KMS-11 (cell line): Measurements from ENCODE around the gene ACVRL1.

ENCODE experiments used
- H2AFZ ChIP-seq: fragments of 200-600 bp; sonication (generic); 2 replicates; pipeline ENCODE4 v1.6.1; 2016; ENCODE audit warnings: antibody characterized with exemption, mixed run types, low read depth
- H3K27ac ChIP-seq: fragments of 200-600 bp; sonication (generic); 2 replicates; pipeline ENCODE4 v1.6.1; 2016; ENCODE audit warnings: mild to moderate bottlenecking, mixed run types
- H3K27me3 ChIP-seq: fragments of 200-600 bp; sonication (generic); 2 replicates; pipeline ENCODE4 v1.6.1; 2017; ENCODE audit warnings: mild to moderate bottlenecking, low read depth, mixed run types, moderate library complexity; ENCODE audit not compliant: insufficient read depth
- H3K36me3 ChIP-seq: fragments of 200-600 bp; sonication (generic); 2 replicates; pipeline ENCODE4 v1.6.1; 2017; ENCODE audit warnings: mild to moderate bottlenecking, mixed run types; ENCODE audit not compliant: insufficient read depth
- H3K4me1 ChIP-seq: fragments of 200-600 bp; sonication (generic); 2 replicates; pipeline ENCODE4 v1.6.1; 2016; ENCODE audit warnings: mild to moderate bottlenecking, low read depth, mixed run types; ENCODE audit not compliant: poor library complexity, severe bottlenecking
- H3K4me2 ChIP-seq: fragments of 200-600 bp; sonication (generic); 2 replicates; pipeline ENCODE4 v1.7.0; 2016; ENCODE audit warnings: mild to moderate bottlenecking, mixed run types
- H3K4me3 ChIP-seq: fragments of 200-600 bp; sonication (generic); IDR thresholded peaks from 2 replicates; pipeline ENCODE4 v1.6.1; 2017; ENCODE audit warnings: low read depth, low read length, mixed read lengths; ENCODE audit not compliant: insufficient read depth
- H3K79me2 ChIP-seq: fragments of 200-600 bp; sonication (generic); 2 replicates; pipeline ENCODE4 v1.6.1; 2016; ENCODE audit warnings: low read depth, mixed run types; ENCODE audit not compliant: insufficient read depth
- H3K9ac ChIP-seq: fragments of 200-600 bp; sonication (generic); 2 replicates; pipeline ENCODE4 v1.6.1; 2016; ENCODE audit warnings: mild to moderate bottlenecking, mixed run types
- H4K20me1 ChIP-seq: fragments of 200-600 bp; sonication (generic); 2 replicates; pipeline ENCODE4 v1.6.1; 2016; ENCODE audit warnings: mild to moderate bottlenecking, mixed run types; ENCODE audit not compliant: insufficient read depth
- CTCF ChIP-seq: fragments of 200-600 bp; sonication (generic); conservative IDR thresholded peaks from 2 replicates; pipeline ENCODE4 v1.6.1; 2017; ENCODE audit warnings: low read depth, mild to moderate bottlenecking, antibody characterized with exemption, low read length, moderate library complexity, mixed read lengths

ACVRL1 gene

GRCh38 chr12:51907083-51907855 is at the start of gene ACVRL1:
Gene ACVRL1, plus strand, starts transcription at chr12:51907504. Its CDS starts 4,971 bp downstream, at chr12:51912475.
- H3K4me1 ChIP-seq, result no peaks in the 10 kb centered on the region
- no peaks in the 10 kb centered on the region for H4K20me1 ChIP-seq
- H3K4me3 ChIP-seq, result no peak within 1 kb of the TSS
- H3K4me2 ChIP-seq, result no peak within 1 kb of the TSS
- no peak within 1 kb of the TSS for H3K9ac ChIP-seq
- no peaks in the 10 kb centered on the region for H3K36me3 ChIP-seq
- no peaks in the 10 kb centered on the region for H3K27me3 ChIP-seq
- no peaks in the 10 kb centered on the region for H3K79me2 ChIP-seq
- no peak within 1 kb of the TSS for H3K27ac ChIP-seq
- no peak for TF ChIP-seq CTCF
- no peak within 1 kb of the TSS for H2AFZ ChIP-seq

DNA sequence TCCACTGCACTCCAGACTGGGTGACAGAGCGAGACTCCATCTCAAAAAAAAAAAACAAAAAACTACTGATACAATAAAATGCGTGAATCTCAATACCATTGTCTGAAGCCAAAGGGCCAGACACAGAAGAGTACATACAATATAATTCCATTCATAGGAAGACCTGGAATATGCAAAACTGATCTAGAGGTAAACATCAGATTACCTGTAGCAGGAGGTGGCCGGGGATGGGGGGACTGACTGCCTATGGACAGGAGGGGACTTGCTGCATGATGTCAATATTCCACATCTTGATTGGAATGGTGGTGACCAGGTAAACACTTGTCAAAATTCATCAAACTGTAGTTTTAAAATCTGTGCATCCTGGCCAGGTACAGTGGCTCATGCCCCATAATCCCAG is 46.3 kb upstream of the ACVRL1 start:
- no peak overlapping the region for H3K27ac ChIP-seq
- H3K4me1 ChIP-seq, result no peaks in the 10 kb centered on the region
- H3K79me2 ChIP-seq, result no peaks in the 10 kb centered on the region
- H3K4me2 ChIP-seq, result no peak overlapping the region
- H3K27me3 ChIP-seq, result peaks cover 9% of the 10 kb centered on the region; the same call in 1 of the 2 replicates
- no peaks in the 10 kb centered on the region for H4K20me1 ChIP-seq
- H2AFZ ChIP-seq, result no peak overlapping the region
- TF ChIP-seq CTCF, result no peak
- no peak overlapping the region for H3K9ac ChIP-seq
- H3K4me3 ChIP-seq, result no peak overlapping the region
- H3K36me3 ChIP-seq, result no peaks in the 10 kb centered on the region

- Histone ChIP-seq H4K20me1 (no peaks in the 10 kb centered on the region), H3K36me3 (no peaks in the 10 kb centered on the region), H3K27me3 (peaks cover 9% of the 10 kb centered on the region; the same call in 1 of the 2 replicates), H2AFZ (no peak overlapping the region), H3K4me2 (no peak overlapping the region), H3K4me3 (no peak overlapping the region), H3K27ac (no peak overlapping the region), H3K9ac (no peak overlapping the region), H3K79me2 (no peaks in the 10 kb centered on the region), H3K4me1 (no peaks in the 10 kb centered on the region)
- no peak for TF ChIP-seq CTCF
These were observed 44.4 kb upstream of the ACVRL1 start for GRCh38 chr12:51862947-51863346.

- Histone ChIP-seq H3K79me2 (no peaks in the 10 kb centered on the region), H3K36me3 (no peaks in the 10 kb centered on the region), H3K27ac (no peak overlapping the region), H4K20me1 (no peaks in the 10 kb centered on the region), H3K9ac (no peak overlapping the region), H3K27me3 (peaks cover 9% of the 10 kb centered on the region; the same call in 1 of the 2 replicates), H3K4me2 (no peak overlapping the region), H3K4me3 (no peak overlapping the region), H3K4me1 (no peaks in the 10 kb centered on the region), H2AFZ (no peak overlapping the region)
- no peak for TF ChIP-seq CTCF
These were observed 43.9 kb upstream of the ACVRL1 start for GRCh38 chr12:51863363-51863932.
